Esophagus muscularis mucosa (tissue), 4 donors: Measurements from ENCODE around the gene RAMP3. TPM values are rescaled to one million over a fixed set of nuclear protein-coding genes. Genes with fewer than 3 reads are reported as not detected.

Experiments used
- DNase-seq: peaks from one replicate; pipeline ENCODE4 v3.0.0-alpha.2; 2017; ENCODE audit errors: extremely low spot score
- H3K27ac ChIP-seq, 4 donors: fragments of 200-600 bp; sonication (generic); replicated peaks in 1 of 4; 1 replicate in 3 of 4; 2 replicates in 1 of 4; pipeline ENCODE4 v1.5.1; 2016 to 2019; ENCODE audit warnings: mild to moderate bottlenecking in 1 of 4
- H3K27me3 ChIP-seq, 4 donors: fragments of 200-600 bp; sonication (generic); one replicate each; pipeline versions ENCODE4 v1.5.1 to v1.6.0; 2016 to 2019
- H3K36me3 ChIP-seq, 4 donors: fragments of 200-600 bp; sonication (generic); one replicate each; pipeline ENCODE4 v1.5.1; 2016 to 2019
- H3K4me1 ChIP-seq, 4 donors: fragments of 200-600 bp; sonication (generic); one replicate each; pipeline ENCODE4 v1.5.1; 2016 to 2019
- H3K4me3 ChIP-seq, 4 donors: fragments of 200-600 bp; sonication (generic); 1 replicate in 2 of 4; 2 replicates in 2 of 4; pipeline ENCODE4 v1.5.1; 2016 to 2019; ENCODE audit warnings: mild to moderate bottlenecking in 4 of 4, moderate library complexity in 1 of 4
- H3K9me3 ChIP-seq, 4 donors: fragments of 200-600 bp; sonication (generic); 1 replicate in 3 of 4; 2 replicates in 1 of 4; pipeline ENCODE4 v1.5.1; 2016 to 2019
- EP300 ChIP-seq: sonication (generic); formaldehyde crosslinking; IDR thresholded peaks from one replicate; pipeline ENCODE4 v1.6.1; 2017; ENCODE audit warnings: antibody characterized with exemption
- POLR2A ChIP-seq: fragments of 450-650 bp; IDR thresholded peaks from one replicate; pipeline ENCODE4 v1.6.1; 2017; ENCODE audit warnings: antibody characterized with exemption, moderate library complexity, mild to moderate bottlenecking, low read depth
- POLR2AphosphoS5 ChIP-seq, 2 donors: sonication (generic); formaldehyde crosslinking; IDR thresholded peaks; one replicate each; pipeline ENCODE4 v1.6.1; 2017; ENCODE audit warnings: antibody characterized with exemption in 2 of 2
- WGBS: methylation state at CpG from one replicate; pipeline ENCODE4 v1.1.5; 2018; 5-methylcytosine and 5-hydroxymethylcytosine counted together
- intact Hi-C: fragments of 100-400 bp; cut with DNase I; formaldehyde crosslinking; loops from one replicate; pipeline ENCODE4 v1.15.1; 2023
- total RNA-seq, 4 donors: library from RNA; depleted of rRNA; stranded (reverse); fragments of >200 nt; gene quantifications; one replicate each; pipeline versions ENCODE4 v1.1.0 to v1.2.1, GENCODE V29; 2016
- TF ChIP-seq, protein P1 (sequence below), 3 experiments: fragments of 200-600 bp in 2 of 3; fragments of 450-650 bp in 1 of 3; sonication (generic) in 2 of 3; IDR thresholded peaks; one replicate each; pipeline ENCODE4 v1.5.1; 2017 to 2019; ENCODE audit warnings: antibody characterized with exemption in 3 of 3, mild to moderate bottlenecking in 2 of 3, moderate library complexity in 1 of 3

RAMP3 gene
- total RNA-seq, 4 donors from 2014 or later = 30.7 to 112 (median 77.2) TPM

DNA sequence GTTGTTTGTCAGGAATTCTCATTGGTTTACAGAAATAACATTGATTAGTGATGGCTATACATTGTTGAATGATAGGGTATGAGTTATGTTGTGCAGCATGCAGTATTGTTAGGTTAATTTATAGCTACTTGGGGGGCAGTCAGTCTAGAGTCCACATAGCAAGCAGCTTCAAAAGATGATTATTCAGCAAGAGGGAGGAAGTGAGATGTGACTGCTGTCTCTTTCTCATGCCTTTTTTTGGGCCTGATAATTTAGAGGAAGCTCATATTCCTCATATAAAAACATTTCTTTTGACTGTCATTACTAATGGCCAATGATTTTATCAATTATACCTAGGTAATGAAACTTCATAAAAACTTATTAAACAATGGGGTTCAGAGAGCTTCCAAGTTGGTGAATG lies 42.7 kb upstream of the RAMP3 start:
- H3K4me3 ChIP-seq = no peak overlapping the region
- H3K27me3 ChIP-seq = peaks cover 0 to 19% (median 0%) of the 10 kb centered on the region in 4 donors
- no peaks in the 10 kb centered on the region for H3K36me3 ChIP-seq
- TF ChIP-seq POLR2AphosphoS5 (IDR thresholded peaks at IDR 0.05) = no peak
- no peak for TF ChIP-seq EP300
- no peak for TF ChIP-seq POLR2A
- TF ChIP-seq, protein P1, sequence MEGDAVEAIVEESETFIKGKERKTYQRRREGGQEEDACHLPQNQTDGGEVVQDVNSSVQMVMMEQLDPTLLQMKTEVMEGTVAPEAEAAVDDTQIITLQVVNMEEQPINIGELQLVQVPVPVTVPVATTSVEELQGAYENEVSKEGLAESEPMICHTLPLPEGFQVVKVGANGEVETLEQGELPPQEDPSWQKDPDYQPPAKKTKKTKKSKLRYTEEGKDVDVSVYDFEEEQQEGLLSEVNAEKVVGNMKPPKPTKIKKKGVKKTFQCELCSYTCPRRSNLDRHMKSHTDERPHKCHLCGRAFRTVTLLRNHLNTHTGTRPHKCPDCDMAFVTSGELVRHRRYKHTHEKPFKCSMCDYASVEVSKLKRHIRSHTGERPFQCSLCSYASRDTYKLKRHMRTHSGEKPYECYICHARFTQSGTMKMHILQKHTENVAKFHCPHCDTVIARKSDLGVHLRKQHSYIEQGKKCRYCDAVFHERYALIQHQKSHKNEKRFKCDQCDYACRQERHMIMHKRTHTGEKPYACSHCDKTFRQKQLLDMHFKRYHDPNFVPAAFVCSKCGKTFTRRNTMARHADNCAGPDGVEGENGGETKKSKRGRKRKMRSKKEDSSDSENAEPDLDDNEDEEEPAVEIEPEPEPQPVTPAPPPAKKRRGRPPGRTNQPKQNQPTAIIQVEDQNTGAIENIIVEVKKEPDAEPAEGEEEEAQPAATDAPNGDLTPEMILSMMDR (IDR thresholded peaks at IDR 0.05) = no peak
- no peaks in the 10 kb centered on the region for H3K9me3 ChIP-seq
- H3K27ac ChIP-seq = no peak overlapping the region
- H3K4me1 ChIP-seq = peaks cover 16 to 20% (median 18%) of the 10 kb centered on the region in 4 donors
- intact Hi-C loops = loop anchor here (5.0 kb wide), 2 partner anchors 113 to 128 kb away; partner anchors contain the start of gene CCM2
- no peak for DNase-seq

DNA sequence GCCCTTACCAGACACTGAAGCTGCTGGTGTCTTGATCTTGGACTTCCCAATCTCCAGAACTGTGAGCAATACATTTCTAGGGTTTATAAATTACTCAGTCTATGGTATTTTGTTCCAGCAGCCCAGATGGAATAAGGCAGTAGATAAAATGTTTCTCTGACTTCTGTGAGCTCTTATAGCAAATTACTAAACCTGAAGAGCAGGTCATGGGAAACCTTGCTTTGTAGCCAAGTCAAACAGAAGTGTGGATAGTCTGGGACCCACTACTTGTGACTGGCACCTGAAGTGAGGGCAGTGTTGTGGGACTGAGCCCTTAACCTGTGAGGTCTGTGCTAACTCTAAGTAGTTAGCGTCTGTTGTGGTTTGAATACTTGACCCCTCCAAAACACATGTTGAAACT lies 41.5 kb upstream of the RAMP3 start:
- H3K36me3 ChIP-seq = no peaks in the 10 kb centered on the region
- H3K27me3 ChIP-seq = peaks cover 0 to 19% (median 0%) of the 10 kb centered on the region in 4 donors
- 71% methylated on average over 1 of the region's 1 CpG for WGBS
- DNase-seq = no peak
- intact Hi-C loops = no loop called here
- no peak overlapping the region for H3K4me3 ChIP-seq
- H3K27ac ChIP-seq = no peak overlapping the region
- peaks cover 7 to 8% (median 7%) of the 10 kb centered on the region in 4 donors for H3K4me1 ChIP-seq
- H3K9me3 ChIP-seq = no peaks in the 10 kb centered on the region
- no peak for TF ChIP-seq EP300
- no peak for TF ChIP-seq POLR2AphosphoS5 (IDR thresholded peaks at IDR 0.05)
- TF ChIP-seq, protein P1 (IDR thresholded peaks at IDR 0.05) = no peak
- no peak for TF ChIP-seq POLR2A

DNA sequence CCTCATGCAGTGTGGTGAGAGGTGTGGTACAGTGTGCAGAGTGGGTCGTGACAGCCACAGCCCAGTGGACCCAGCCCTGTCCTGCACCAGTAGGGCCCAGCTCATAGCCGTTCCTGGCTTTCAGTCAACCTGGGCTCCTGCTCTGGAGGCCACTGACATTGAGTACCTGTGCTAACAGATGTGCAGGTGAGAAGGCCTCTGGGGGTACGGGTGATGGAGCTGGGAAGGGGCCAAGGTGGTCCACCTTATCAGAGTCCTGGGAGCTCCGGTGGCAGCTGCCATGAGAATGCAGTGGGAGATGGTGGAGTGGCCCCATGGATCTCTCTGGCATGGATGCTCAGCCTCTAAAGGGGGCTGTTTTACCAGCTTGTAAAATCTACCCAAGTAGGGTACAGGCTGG lies 40.0 kb upstream of the RAMP3 start:
- Histone ChIP-seq H3K27me3 (peaks cover 0 to 19% (median 0%) of the 10 kb centered on the region in 4 donors), H3K4me3 (no peak overlapping the region), H3K9me3 (no peaks in the 10 kb centered on the region), H3K36me3 (no peaks in the 10 kb centered on the region), H3K27ac (no peak overlapping the region), H3K4me1 (peaks cover 0 to 1% (median under 1%) of the 10 kb centered on the region in 4 donors)
- 82% methylated on average over 4 of the region's 4 CpGs for WGBS
- TF ChIP-seq EP300 (no peak), POLR2A (no peak), POLR2AphosphoS5 (IDR thresholded peaks at IDR 0.05) (no peak)
- TF ChIP-seq, protein P1 (IDR thresholded peaks at IDR 0.05) = no peak
- DNase-seq = no peak
- intact Hi-C loops = no loop called here

DNA sequence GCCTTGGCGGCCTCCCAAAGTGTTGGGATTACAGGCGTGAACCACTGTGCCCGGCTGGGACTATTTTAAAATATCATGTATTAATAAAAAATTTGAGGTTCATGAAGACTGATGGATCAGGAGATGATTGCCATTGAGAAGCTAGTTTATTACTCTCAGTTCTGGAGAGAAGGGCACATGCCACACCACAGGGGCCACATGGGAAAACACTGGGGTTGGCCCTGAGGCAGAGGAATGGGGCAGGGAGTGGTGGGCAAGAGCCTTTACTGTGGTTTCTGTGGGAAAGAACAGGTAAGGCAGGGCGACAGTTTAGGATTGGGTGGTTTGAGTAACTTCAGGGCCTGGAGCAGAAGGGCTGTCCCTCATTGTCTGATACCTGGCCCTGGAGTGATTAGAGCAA lies 39.3 kb upstream of the RAMP3 start:
- no peak for DNase-seq
- peaks cover 0 to 19% (median 0%) of the 10 kb centered on the region in 4 donors for H3K27me3 ChIP-seq
- no peaks in the 10 kb centered on the region for H3K36me3 ChIP-seq
- no peak overlapping the region for H3K4me3 ChIP-seq
- intact Hi-C loops = no loop called here
- 77% methylated on average over 4 of the region's 4 CpGs for WGBS
- H3K27ac ChIP-seq = no peak overlapping the region
- H3K9me3 ChIP-seq = no peaks in the 10 kb centered on the region
- H3K4me1 ChIP-seq = no peaks in the 10 kb centered on the region
- TF ChIP-seq POLR2AphosphoS5 (IDR thresholded peaks at IDR 0.05) (no peak), EP300 (no peak), POLR2A (no peak)
- TF ChIP-seq, protein P1 (IDR thresholded peaks at IDR 0.05) = no peak

DNA sequence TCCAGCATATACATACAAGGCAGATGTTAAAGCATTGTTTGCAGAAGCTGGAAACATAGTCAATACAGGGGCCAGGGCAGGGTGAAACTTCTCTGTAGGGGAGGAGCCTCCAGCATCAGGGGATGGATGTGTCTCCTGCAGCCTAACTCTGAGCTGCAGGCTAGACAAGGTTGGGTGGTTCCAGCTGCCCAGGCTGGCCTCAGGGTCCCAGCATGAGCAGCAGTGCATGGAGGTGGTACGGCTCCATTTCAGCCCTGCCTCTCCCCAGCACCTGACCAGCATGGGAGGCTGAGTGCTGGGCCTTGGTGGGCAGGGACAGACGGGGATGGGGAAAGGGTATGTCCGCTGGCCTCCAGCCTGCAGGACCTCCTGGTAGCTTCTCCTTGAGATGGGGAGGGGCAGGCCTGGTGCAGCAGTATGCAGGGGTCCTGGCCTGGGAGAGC lies 38.7 kb upstream of the RAMP3 start:
- intact Hi-C loops = no loop called here

More for the DNA sequence above, 38.7 kb upstream of the RAMP3 start:
- H3K36me3 ChIP-seq = no peaks in the 10 kb centered on the region
- H3K4me3 ChIP-seq = no peak overlapping the region
- TF ChIP-seq POLR2AphosphoS5 (IDR thresholded peaks at IDR 0.05) (no peak), EP300 (no peak), POLR2A (no peak)
- TF ChIP-seq, protein P1 (IDR thresholded peaks at IDR 0.05) = no peak
- WGBS = 100% methylated on average over 1 of the region's 3 CpGs
- H3K9me3 ChIP-seq = no peaks in the 10 kb centered on the region
- no peaks in the 10 kb centered on the region for H3K4me1 ChIP-seq
- H3K27me3 ChIP-seq = peaks cover 0 to 19% (median 0%) of the 10 kb centered on the region in 4 donors
- no peak overlapping the region for H3K27ac ChIP-seq
- no peak for DNase-seq
